H1 (cell line): ENCODE measurements around the gene KCNA10. TPM values are rescaled to one million over a fixed set of nuclear protein-coding genes. Genes with fewer than 3 reads are reported as not detected.

Experiments used
- BACH1 ChIP-seq: IDR thresholded peaks from 2 replicates; pipeline ENCODE4 v1.6.1; 2012; ENCODE audit warnings: low read length, improper control_type of control experiment
- BCL11A ChIP-seq, 2 experiments: IDR thresholded peaks; one replicate each; pipeline ENCODE4 v1.6.1; 2011; ENCODE audit warnings: low read depth in 2 of 2, low read length in 2 of 2, mild to moderate bottlenecking in 2 of 2
- CBX8 ChIP-seq: fragments of 300-800, 300-1000 bp; sonication (generic); IDR thresholded peaks from 2 replicates; pipeline ENCODE4 v1.7.1; 2016; ENCODE audit warnings: low read depth, low read length, borderline replicate concordance
- E2F6 ChIP-seq: IDR thresholded peaks from 2 replicates; pipeline ENCODE4 v1.6.1; 2012; ENCODE audit warnings: inconsistent platforms
- KDM4A ChIP-seq: IDR thresholded peaks from one replicate; pipeline ENCODE4 v1.7.1; 2012; ENCODE audit warnings: low read depth, mild to moderate bottlenecking, moderate library complexity, low read length, inconsistent platforms; ENCODE audit not compliant: severe bottlenecking
- polyA plus RNA-seq, 7 experiments: library from polyadenylated mRNA; depleted of rRNA in 3 of 7; stranded (reverse) in 5 of 7; unstranded in 2 of 7; fragments of >200 nt in 5 of 7; fragments of 200-250 nt in 2 of 7; gene quantifications; 1 replicate in 5 of 7; 2 replicates in 1 of 7; 4 replicates in 1 of 7; pipeline versions ENCODE4 v1.2.1 to v1.2.3, GENCODE V29; 2011 to 2013; ENCODE audit warnings: missing spikeins in 2 of 7, mixed read lengths in 2 of 7
- total RNA-seq: library from RNA; stranded (reverse); fragmentation: NEBNext Ultra II Directional; extraction: Animal tissue kit (Norgen Biotek cat#: 25700); gene quantifications from 2 replicates; pipeline ENCODE4 v1.2.1, GENCODE V29; 2021

The KCNA10 gene
- total and polyA plus RNA-seq, 2 of the 8 experiments (the other 6 are each of a cell fraction or from before 2014, with no cell fraction given), result not detected

DNA sequence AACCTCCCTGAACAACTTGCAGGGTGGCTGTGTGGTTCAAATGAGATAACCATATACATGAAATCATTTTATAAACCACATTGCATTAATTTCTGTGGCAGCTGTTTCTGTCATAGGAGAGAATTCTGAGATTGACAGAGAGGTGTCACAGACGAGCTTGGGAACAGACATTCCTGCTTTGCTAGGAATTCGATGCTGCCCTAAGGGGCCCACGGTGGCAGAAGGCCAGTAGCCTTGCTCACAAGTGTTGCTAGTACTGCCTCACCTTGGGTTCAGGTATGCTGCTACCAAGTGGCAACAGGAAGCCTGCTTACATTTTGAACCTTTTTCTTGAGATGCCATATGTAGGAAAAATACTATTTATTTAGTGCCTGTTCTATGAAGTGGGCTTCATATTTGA is 13.4 kb downstream of the KCNA10 start (continued):
- TF ChIP-seq CBX8, result no peak
- TF ChIP-seq BACH1, result no peak
- no peak for TF ChIP-seq E2F6
- no peak for TF ChIP-seq BCL11A (IDR thresholded peaks at IDR 0.05; ENCODE audit: low read depth in 2 of 2, low read length in 2 of 2)
- no peak for TF ChIP-seq KDM4A
